WTC11 (cell line): ENCODE measurements around the gene PIK3R1.

Experiments used
- FOXK1 ChIP-seq: sonication (generic); formaldehyde crosslinking; IDR thresholded peaks from 2 replicates; pipeline ENCODE4 v1.8.0; 2022; ENCODE audit warnings: mild to moderate bottlenecking, moderate library complexity, missing genetic modification reagents
- GABPB1 ChIP-seq: sonication (generic); formaldehyde crosslinking; IDR thresholded peaks from 2 replicates; pipeline ENCODE4 v1.8.1; 2023; ENCODE audit warnings: mild to moderate bottlenecking, missing genetic modification reagents
- JUN ChIP-seq: sonication (generic); formaldehyde crosslinking; IDR thresholded peaks from 2 replicates; pipeline ENCODE4 v1.8.0; 2023; ENCODE audit warnings: mild to moderate bottlenecking, missing genetic modification reagents
- NR2C2 ChIP-seq: sonication (generic); formaldehyde crosslinking; IDR thresholded peaks from 2 replicates; pipeline ENCODE4 v1.8.0; 2022; ENCODE audit warnings: mild to moderate bottlenecking, missing genetic modification reagents
- ZNF263 ChIP-seq: sonication (generic); formaldehyde crosslinking; IDR thresholded peaks from 2 replicates; pipeline ENCODE4 v1.8.1; 2022; ENCODE audit warnings: low read depth, mild to moderate bottlenecking, moderate library complexity, missing genetic modification reagents
- ZNF416 ChIP-seq: fragments of 250-450 bp; sonication (Bioruptor Pico); IDR thresholded peaks from 2 replicates; pipeline ENCODE4 v1.9.0; 2021; ENCODE audit warnings: mild to moderate bottlenecking, inconsistent platforms
- TF ChIP-seq, protein P1 (sequence below): sonication (generic); formaldehyde crosslinking; IDR thresholded peaks from 2 replicates; pipeline ENCODE4 v1.8.0; 2022; ENCODE audit warnings: mild to moderate bottlenecking, missing genetic modification reagents
- TF ChIP-seq, protein P2 (sequence below): sonication (generic); formaldehyde crosslinking; conservative IDR thresholded peaks from 2 replicates; pipeline ENCODE4 v1.8.1; 2022; ENCODE audit warnings: mild to moderate bottlenecking, missing genetic modification reagents
- TF ChIP-seq, protein P3 (sequence below): fragments of 200-600 bp; IDR thresholded peaks from 2 replicates; pipeline ENCODE4 v1.8.0; 2022; ENCODE audit warnings: antibody characterized with exemption
- TF ChIP-seq, protein P4 (sequence below): sonication (generic); formaldehyde crosslinking; IDR thresholded peaks from 2 replicates; pipeline ENCODE4 v1.8.0; 2022; ENCODE audit warnings: mild to moderate bottlenecking, missing genetic modification reagents

DNA sequence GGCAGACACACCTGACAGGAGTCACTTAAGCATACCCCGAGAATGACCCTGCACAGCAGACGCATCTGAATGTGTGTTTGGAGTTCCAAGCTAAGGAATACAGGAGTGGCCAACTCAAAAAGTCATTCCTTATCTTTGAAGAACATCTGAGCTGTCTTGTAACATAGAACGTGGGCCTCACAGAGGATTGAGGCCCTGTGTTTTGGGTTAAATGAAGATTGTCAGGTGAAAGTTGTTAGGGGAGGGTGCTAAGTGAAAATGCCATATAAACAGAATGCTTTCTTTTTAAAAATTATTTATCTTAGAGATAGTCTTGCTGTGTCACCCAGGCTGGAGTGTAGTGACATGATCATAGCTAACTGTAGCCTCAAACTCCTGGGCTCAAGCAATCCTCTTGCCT is 100.9 kb downstream of the PIK3R1 start:
- TF ChIP-seq ZNF416 (CRISPR knock-in tag) (no peak), NR2C2 (CRISPR knock-in tag) (no peak), GABPB1 (CRISPR knock-in tag) (no peak), FOXK1 (CRISPR knock-in tag) (no peak), JUN (CRISPR knock-in tag) (no peak), ZNF263 (CRISPR knock-in tag) (no peak)
- TF ChIP-seq, protein P1, sequence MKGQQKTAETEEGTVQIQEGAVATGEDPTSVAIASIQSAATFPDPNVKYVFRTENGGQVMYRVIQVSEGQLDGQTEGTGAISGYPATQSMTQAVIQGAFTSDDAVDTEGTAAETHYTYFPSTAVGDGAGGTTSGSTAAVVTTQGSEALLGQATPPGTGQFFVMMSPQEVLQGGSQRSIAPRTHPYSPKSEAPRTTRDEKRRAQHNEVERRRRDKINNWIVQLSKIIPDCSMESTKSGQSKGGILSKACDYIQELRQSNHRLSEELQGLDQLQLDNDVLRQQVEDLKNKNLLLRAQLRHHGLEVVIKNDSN (CRISPR knock-in tag): no peak
- TF ChIP-seq, protein P2, sequence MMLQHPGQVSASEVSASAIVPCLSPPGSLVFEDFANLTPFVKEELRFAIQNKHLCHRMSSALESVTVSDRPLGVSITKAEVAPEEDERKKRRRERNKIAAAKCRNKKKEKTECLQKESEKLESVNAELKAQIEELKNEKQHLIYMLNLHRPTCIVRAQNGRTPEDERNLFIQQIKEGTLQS (CRISPR knock-in tag): no peak
- TF ChIP-seq, protein P3, sequence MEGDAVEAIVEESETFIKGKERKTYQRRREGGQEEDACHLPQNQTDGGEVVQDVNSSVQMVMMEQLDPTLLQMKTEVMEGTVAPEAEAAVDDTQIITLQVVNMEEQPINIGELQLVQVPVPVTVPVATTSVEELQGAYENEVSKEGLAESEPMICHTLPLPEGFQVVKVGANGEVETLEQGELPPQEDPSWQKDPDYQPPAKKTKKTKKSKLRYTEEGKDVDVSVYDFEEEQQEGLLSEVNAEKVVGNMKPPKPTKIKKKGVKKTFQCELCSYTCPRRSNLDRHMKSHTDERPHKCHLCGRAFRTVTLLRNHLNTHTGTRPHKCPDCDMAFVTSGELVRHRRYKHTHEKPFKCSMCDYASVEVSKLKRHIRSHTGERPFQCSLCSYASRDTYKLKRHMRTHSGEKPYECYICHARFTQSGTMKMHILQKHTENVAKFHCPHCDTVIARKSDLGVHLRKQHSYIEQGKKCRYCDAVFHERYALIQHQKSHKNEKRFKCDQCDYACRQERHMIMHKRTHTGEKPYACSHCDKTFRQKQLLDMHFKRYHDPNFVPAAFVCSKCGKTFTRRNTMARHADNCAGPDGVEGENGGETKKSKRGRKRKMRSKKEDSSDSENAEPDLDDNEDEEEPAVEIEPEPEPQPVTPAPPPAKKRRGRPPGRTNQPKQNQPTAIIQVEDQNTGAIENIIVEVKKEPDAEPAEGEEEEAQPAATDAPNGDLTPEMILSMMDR: no peak
- TF ChIP-seq, protein P4, sequence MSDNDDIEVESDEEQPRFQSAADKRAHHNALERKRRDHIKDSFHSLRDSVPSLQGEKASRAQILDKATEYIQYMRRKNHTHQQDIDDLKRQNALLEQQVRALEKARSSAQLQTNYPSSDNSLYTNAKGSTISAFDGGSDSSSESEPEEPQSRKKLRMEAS (CRISPR knock-in tag): no peak
